HL-60 (cell line): ENCODE data around the gene TTC16.

Source experiments
- CTCF ChIP-seq: IDR thresholded peaks from one replicate; pipeline ENCODE4 v1.5.1; 2011; ENCODE audit warnings: low read length, control low read depth, inconsistent platforms; ENCODE audit not compliant: insufficient read depth
- REST ChIP-seq: IDR thresholded peaks from 2 replicates; pipeline ENCODE4 v1.6.1; 2012; ENCODE audit warnings: low read depth; ENCODE audit not compliant: insufficient replicate concordance

GRCh38 chr9:127778280-127779135 is 62.6 kb downstream of the TTC16 start, which contains the start of gene SH2D3C:
- TF ChIP-seq REST (no peak), CTCF (no peak)
